ENCODE data around the gene PCDHGA1. TPM values are rescaled to one million over a fixed set of nuclear protein-coding genes. Genes with fewer than 3 reads are reported as not detected.
A peak's percentile ranks its signal among the peaks of the same experiment; 100 is the strongest.

PCDHGA1 gene
- total RNA-seq, 1 experiment from 2014 or later = not detected

DNA sequence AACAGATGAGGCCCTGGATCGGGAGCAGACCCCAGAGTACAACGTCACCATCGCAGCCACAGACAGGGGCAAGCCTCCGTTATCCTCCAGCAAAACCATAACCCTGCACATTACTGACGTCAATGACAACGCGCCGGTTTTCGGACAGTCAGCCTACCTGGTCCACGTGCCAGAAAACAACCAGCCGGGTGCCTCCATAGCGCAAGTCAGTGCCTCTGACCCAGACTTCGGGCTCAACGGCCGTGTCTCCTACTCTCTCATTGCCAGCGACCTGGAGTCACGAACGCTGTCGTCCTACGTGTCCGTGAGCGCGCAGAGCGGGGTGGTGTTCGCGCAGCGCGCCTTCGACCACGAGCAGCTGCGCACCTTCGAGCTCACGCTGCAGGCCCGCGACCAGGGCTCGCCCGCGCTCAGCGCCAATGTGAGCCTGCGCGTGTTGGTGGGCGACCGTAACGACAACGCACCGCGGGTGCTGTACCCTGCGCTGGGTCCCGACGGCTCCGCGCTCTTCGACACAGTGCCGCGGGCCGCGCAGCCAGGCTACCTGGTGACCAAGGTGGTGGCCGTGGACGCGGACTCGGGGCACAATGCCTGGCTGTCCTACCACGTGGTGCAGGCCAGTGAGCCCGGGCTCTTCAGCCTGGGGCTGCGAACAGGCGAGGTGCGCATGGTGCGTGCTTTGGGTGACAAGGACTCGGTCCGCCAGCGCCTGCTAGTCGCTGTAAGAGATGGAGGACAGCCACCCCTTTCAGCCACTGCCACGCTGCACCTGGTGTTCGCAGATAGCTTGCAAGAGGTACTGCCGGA lies 89.0 kb downstream of the PCDHGA1 start:
- CTCF ChIA-PET = interaction anchor here (0.7 kb wide), 1 partner anchor 72 kb away, joined by 3 read pairs; no protein-coding TSS in a partner anchor
- Mint-ChIP-seq H3K4me1 (ENCODE audit: low read depth, unreplicated experiment) (peaks cover 7% of the 10 kb centered on the region), H3K9me3 (ENCODE audit: low read depth, unreplicated experiment) (peaks cover 17% of the 10 kb centered on the region), H3K4me3 (ENCODE audit: low read depth, unreplicated experiment) (peak overlapping the region; percentile 69), H3K36me3 (ENCODE audit: insufficient read depth, unreplicated experiment) (peaks cover 33% of the 10 kb centered on the region), H3K27me3 (ENCODE audit: unreplicated experiment) (no peaks in the 10 kb centered on the region), H3K27ac (ENCODE audit: unreplicated experiment) (no peak overlapping the region)
- no TSS peak for BruUV-seq (replicated peaks)
- intact Hi-C loops (cut with micrococcal nuclease; ENCODE audit: unreplicated experiment) = no loop called here
- TF ChIP-seq, protein P1, sequence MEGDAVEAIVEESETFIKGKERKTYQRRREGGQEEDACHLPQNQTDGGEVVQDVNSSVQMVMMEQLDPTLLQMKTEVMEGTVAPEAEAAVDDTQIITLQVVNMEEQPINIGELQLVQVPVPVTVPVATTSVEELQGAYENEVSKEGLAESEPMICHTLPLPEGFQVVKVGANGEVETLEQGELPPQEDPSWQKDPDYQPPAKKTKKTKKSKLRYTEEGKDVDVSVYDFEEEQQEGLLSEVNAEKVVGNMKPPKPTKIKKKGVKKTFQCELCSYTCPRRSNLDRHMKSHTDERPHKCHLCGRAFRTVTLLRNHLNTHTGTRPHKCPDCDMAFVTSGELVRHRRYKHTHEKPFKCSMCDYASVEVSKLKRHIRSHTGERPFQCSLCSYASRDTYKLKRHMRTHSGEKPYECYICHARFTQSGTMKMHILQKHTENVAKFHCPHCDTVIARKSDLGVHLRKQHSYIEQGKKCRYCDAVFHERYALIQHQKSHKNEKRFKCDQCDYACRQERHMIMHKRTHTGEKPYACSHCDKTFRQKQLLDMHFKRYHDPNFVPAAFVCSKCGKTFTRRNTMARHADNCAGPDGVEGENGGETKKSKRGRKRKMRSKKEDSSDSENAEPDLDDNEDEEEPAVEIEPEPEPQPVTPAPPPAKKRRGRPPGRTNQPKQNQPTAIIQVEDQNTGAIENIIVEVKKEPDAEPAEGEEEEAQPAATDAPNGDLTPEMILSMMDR (IDR thresholded peaks at IDR 0.05; ENCODE audit: unreplicated experiment) = no peak
- no peak for DNase-seq

GRCh38 chr5:141420855-141421488 lies 90.7 kb downstream of the PCDHGA1 start, which contains the start of gene PCDHGA11:
Gene PCDHGA11, plus strand, starts transcription at chr5:141421051. Its CDS starts 177 bp downstream, at chr5:141421228.
- H3K4me1 Mint-ChIP-seq (ENCODE audit: low read depth, unreplicated experiment) = peaks cover 7% of the 10 kb centered on the region

DNA sequence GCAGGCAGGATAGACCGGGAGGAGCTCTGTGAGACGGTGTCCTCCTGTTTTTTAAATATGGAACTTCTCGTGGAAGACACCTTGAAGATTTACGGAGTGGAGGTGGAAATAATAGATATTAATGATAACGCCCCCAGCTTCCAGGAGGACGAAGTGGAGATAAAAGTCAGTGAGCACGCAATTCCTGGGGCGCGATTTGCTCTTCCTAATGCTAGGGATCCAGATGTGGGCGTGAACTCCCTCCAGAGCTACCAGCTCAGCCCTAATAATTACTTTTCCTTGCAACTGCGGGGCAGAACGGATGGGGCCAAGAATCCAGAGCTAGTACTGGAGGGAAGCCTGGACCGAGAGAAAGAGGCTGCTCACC lies 91.2 kb downstream of the PCDHGA1 start:
- H3K36me3 Mint-ChIP-seq (ENCODE audit: insufficient read depth, unreplicated experiment) = peaks cover 30% of the 10 kb centered on the region
- no peak for DNase-seq
- CTCF ChIA-PET = no interaction called here
- no peak overlapping the region for H3K27ac Mint-ChIP-seq (ENCODE audit: unreplicated experiment)
- TF ChIP-seq, protein P1 (IDR thresholded peaks at IDR 0.05; ENCODE audit: unreplicated experiment) = no peak
- H3K4me3 Mint-ChIP-seq (ENCODE audit: low read depth, unreplicated experiment) = no peak overlapping the region
- H3K27me3 Mint-ChIP-seq (ENCODE audit: unreplicated experiment) = no peaks in the 10 kb centered on the region
- intact Hi-C loops (cut with micrococcal nuclease; ENCODE audit: unreplicated experiment) = no loop called here
- H3K9me3 Mint-ChIP-seq (ENCODE audit: low read depth, unreplicated experiment) = peaks cover 20% of the 10 kb centered on the region
- H3K4me1 Mint-ChIP-seq (ENCODE audit: low read depth, unreplicated experiment) = peaks cover 7% of the 10 kb centered on the region
- no TSS peak for BruUV-seq (replicated peaks)

More at GRCh38 chr5:141420855-141421488, 90.7 kb downstream of the PCDHGA1 start, which contains the start of gene PCDHGA11:
- CTCF ChIA-PET = no interaction called here
- Mint-ChIP-seq H3K27me3 (ENCODE audit: unreplicated experiment) (no peaks in the 10 kb centered on the region), H3K9me3 (ENCODE audit: low read depth, unreplicated experiment) (peaks cover 20% of the 10 kb centered on the region), H3K36me3 (ENCODE audit: insufficient read depth, unreplicated experiment) (peaks cover 30% of the 10 kb centered on the region), H3K4me3 (ENCODE audit: low read depth, unreplicated experiment) (no peak within 1 kb of the TSS), H3K27ac (ENCODE audit: unreplicated experiment) (no peak within 1 kb of the TSS)
- intact Hi-C loops (cut with micrococcal nuclease; ENCODE audit: unreplicated experiment) = no loop called here
- no TSS peak for BruUV-seq (replicated peaks)
- TF ChIP-seq, protein P1 (IDR thresholded peaks at IDR 0.05; ENCODE audit: unreplicated experiment) = no peak
- no peak for DNase-seq

DNA sequence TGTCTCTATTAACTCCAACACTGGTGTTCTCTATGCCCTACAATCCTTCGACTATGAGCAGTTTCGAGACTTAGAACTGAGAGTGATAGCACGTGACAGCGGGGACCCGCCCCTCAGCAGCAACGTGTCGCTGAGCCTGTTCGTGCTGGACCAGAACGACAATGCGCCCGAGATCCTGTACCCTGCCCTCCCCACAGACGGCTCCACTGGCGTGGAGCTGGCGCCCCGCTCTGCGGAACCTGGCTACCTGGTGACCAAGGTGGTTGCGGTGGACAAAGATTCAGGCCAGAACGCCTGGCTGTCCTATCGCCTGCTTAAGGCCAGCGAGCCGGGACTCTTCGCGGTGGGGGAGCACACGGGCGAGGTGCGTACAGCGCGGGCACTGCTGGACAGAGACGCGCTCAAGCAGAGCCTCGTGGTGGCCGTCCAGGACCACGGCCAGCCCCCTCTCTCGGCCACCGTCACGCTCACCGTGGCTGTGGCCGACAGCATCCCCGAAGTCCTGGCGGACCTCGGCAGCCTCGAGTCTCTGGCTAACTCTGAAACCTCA lies 92.5 kb downstream of the PCDHGA1 start:
- CTCF ChIA-PET = no interaction called here

More for the DNA sequence above, 92.5 kb downstream of the PCDHGA1 start:
- TF ChIP-seq, protein P1 (IDR thresholded peaks at IDR 0.05; ENCODE audit: unreplicated experiment) = no peak
- Mint-ChIP-seq H3K4me3 (ENCODE audit: low read depth, unreplicated experiment) (no peak overlapping the region), H3K4me1 (ENCODE audit: low read depth, unreplicated experiment) (peaks cover 4% of the 10 kb centered on the region), H3K27me3 (ENCODE audit: unreplicated experiment) (no peaks in the 10 kb centered on the region), H3K27ac (ENCODE audit: unreplicated experiment) (no peak overlapping the region), H3K9me3 (ENCODE audit: low read depth, unreplicated experiment) (peaks cover 22% of the 10 kb centered on the region), H3K36me3 (ENCODE audit: insufficient read depth, unreplicated experiment) (peaks cover 24% of the 10 kb centered on the region)
- no TSS peak for BruUV-seq (replicated peaks)
- no peak for DNase-seq
- intact Hi-C loops (cut with micrococcal nuclease; ENCODE audit: unreplicated experiment) = no loop called here
